ENCODE results near the gene SLC27A4.
A peak's percentile ranks its signal among the peaks of the same experiment; 100 is the strongest.

The SLC27A4 gene

GRCh38 chr9:128365525-128365924 lies 25.2 kb downstream of the SLC27A4 start:
- DNase-seq (ENCODE audit: low read depth in 2 of 2), result no peak

- DNase-seq (ENCODE audit: low read depth in 2 of 2), result no peak
Measured at GRCh38 chr9:128369024-128369706, 28.8 kb downstream of the SLC27A4 start.

- no peak for DNase-seq (ENCODE audit: low read depth in 2 of 2)
Measured at GRCh38 chr9:128370367-128370751, 30.0 kb downstream of the SLC27A4 start.

- DNase-seq (ENCODE audit: low read depth in 2 of 2), result peak; percentile 88 to 92
Measured at GRCh38 chr9:128370752-128371629, 30.7 kb downstream of the SLC27A4 start, which contains the start of gene URM1. TSS of gene URM1 (plus strand) at chr9:128371374. CDS start at chr9:128371381, 7 bp downstream.

GRCh38 chr9:128371630-128372117 lies 31.3 kb downstream of the SLC27A4 start:
- DNase-seq (ENCODE audit: low read depth in 2 of 2), result no peak

GRCh38 chr9:128372188-128372641 lies 31.9 kb downstream of the SLC27A4 start:
- DNase-seq (ENCODE audit: low read depth in 2 of 2), result no peak

- DNase-seq (ENCODE audit: low read depth in 2 of 2), result no peak
Measured at GRCh38 chr9:128372784-128373183, 32.5 kb downstream of the SLC27A4 start.

- DNase-seq (ENCODE audit: low read depth in 2 of 2), result no peak
Measured at GRCh38 chr9:128374221-128374675, 33.9 kb downstream of the SLC27A4 start.

- no peak for DNase-seq (ENCODE audit: low read depth in 2 of 2)
Measured at GRCh38 chr9:128375865-128376264, 35.5 kb downstream of the SLC27A4 start.

GRCh38 chr9:128382261-128382660 lies 41.9 kb downstream of the SLC27A4 start:
- no peak for DNase-seq (ENCODE audit: low read depth in 2 of 2)

- no peak for DNase-seq (ENCODE audit: low read depth in 2 of 2)
Measured at GRCh38 chr9:128383007-128383753, 42.9 kb downstream of the SLC27A4 start.

GRCh38 chr9:128383791-128384190 lies 43.5 kb downstream of the SLC27A4 start:
- DNase-seq (ENCODE audit: low read depth in 2 of 2), result no peak

- DNase-seq (ENCODE audit: low read depth in 2 of 2), result no peak
Measured at GRCh38 chr9:128384801-128385495, 44.6 kb downstream of the SLC27A4 start.

- no peak for DNase-seq (ENCODE audit: low read depth in 2 of 2)
Measured at GRCh38 chr9:128385496-128386460, 45.5 kb downstream of the SLC27A4 start.

- no peak for DNase-seq (ENCODE audit: low read depth in 2 of 2)
Measured at GRCh38 chr9:128388150-128388549, 47.8 kb downstream of the SLC27A4 start.

- DNase-seq (ENCODE audit: low read depth in 2 of 2), result no peak
Measured at GRCh38 chr9:128389395-128390149, 49.2 kb downstream of the SLC27A4 start.

GRCh38 chr9:128390150-128390812 lies 50.0 kb downstream of the SLC27A4 start:
- DNase-seq (ENCODE audit: low read depth in 2 of 2), result no peak

GRCh38 chr9:128390813-128391711 lies 50.7 kb downstream of the SLC27A4 start:
- DNase-seq (ENCODE audit: low read depth in 2 of 2), result no peak

All from stimulated activated CD8-positive, alpha-beta memory T cell treated with anti-CD3 and anti-CD28 coated beads, Interleukin-2, amount 100 ng/mL, for 1 hour (primary cell).